Muscle layer of colon (tissue), 2 donors: Measurements from ENCODE around the gene SLC18A2.
"Not testable (repeated sequence)": the region's sequence is repeated elsewhere in the genome, so short reads cannot be mapped to it uniquely, and the experiment has no call there.

Experiments used
- H3K27ac ChIP-seq: one replicate; pipeline ENCODE4 v1.7.0; 2013; ENCODE audit warnings: low read depth, mild to moderate bottlenecking, low read length, moderate library complexity
- H3K27me3 ChIP-seq, 2 donors: one replicate each; pipeline ENCODE4 v1.7.0; 2013; ENCODE audit warnings: low read length in 2 of 2, mild to moderate bottlenecking in 2 of 2; ENCODE audit not compliant: insufficient read depth in 2 of 2, control insufficient read depth in 1 of 2
- H3K36me3 ChIP-seq: one replicate; pipeline ENCODE4 v1.7.0; 2013; ENCODE audit warnings: mild to moderate bottlenecking, low read length; ENCODE audit not compliant: insufficient read depth
- H3K4me1 ChIP-seq: one replicate; pipeline ENCODE4 v1.7.0; 2013; ENCODE audit warnings: mild to moderate bottlenecking, low read length; ENCODE audit not compliant: insufficient read depth
- H3K4me3 ChIP-seq, 2 donors: one replicate each; pipeline ENCODE4 v1.7.0; 2013; ENCODE audit warnings: low read length in 2 of 2, low read depth in 1 of 2, mild to moderate bottlenecking in 1 of 2, moderate library complexity in 1 of 2
- H3K9ac ChIP-seq: one replicate; pipeline ENCODE4 v1.7.0; 2013; ENCODE audit warnings: low read length
- H3K9me3 ChIP-seq: one replicate; pipeline ENCODE4 v1.7.0; 2013; ENCODE audit warnings: mild to moderate bottlenecking, low read length
- donor health status: abdominal sarcoma.
- donor health status: Adenocarcinoma of cecum.

The SLC18A2 gene

GRCh38 chr10:117298219-117298618 is 57.3 kb downstream of the SLC18A2 start:
- no peaks in the 10 kb centered on the region for H3K4me1 ChIP-seq
- H3K9me3 ChIP-seq, result no peaks in the 10 kb centered on the region
- no peaks in the 10 kb centered on the region for H3K27me3 ChIP-seq
- H3K36me3 ChIP-seq, result no peaks in the 10 kb centered on the region
- H3K27ac ChIP-seq, result no peak overlapping the region
- H3K9ac ChIP-seq, result no peak overlapping the region
- no peak overlapping the region for H3K4me3 ChIP-seq

GRCh38 chr10:117299435-117299834 is 58.5 kb downstream of the SLC18A2 start:
- Histone ChIP-seq H3K4me1 (no peaks in the 10 kb centered on the region), H3K27me3 (no peaks in the 10 kb centered on the region), H3K4me3 (no peak overlapping the region), H3K9ac (no peak overlapping the region), H3K36me3 (no peaks in the 10 kb centered on the region), H3K27ac (no peak overlapping the region), H3K9me3 (no peaks in the 10 kb centered on the region)

- no peak overlapping the region for H3K4me3 ChIP-seq
- no peak overlapping the region for H3K9ac ChIP-seq
- H3K27me3 ChIP-seq, result no peaks in the 10 kb centered on the region
- H3K27ac ChIP-seq, result no peak overlapping the region
- no peaks in the 10 kb centered on the region for H3K4me1 ChIP-seq
- H3K9me3 ChIP-seq, result no peaks in the 10 kb centered on the region
- no peaks in the 10 kb centered on the region for H3K36me3 ChIP-seq
Observed at GRCh38 chr10:117300671-117301070, 59.8 kb downstream of the SLC18A2 start.

- not testable (repeated sequence) for H3K27me3 ChIP-seq, H3K9ac ChIP-seq, H3K9me3 ChIP-seq, H3K27ac ChIP-seq, H3K4me1 ChIP-seq, H3K36me3 ChIP-seq, H3K4me3 ChIP-seq
Observed at GRCh38 chr10:117303451-117303850, 62.5 kb downstream of the SLC18A2 start.

- Histone ChIP-seq H3K4me3 (no peak overlapping the region), H3K9ac (no peak overlapping the region), H3K27ac (no peak overlapping the region), H3K27me3 (no peaks in the 10 kb centered on the region), H3K36me3 (no peaks in the 10 kb centered on the region), H3K4me1 (no peaks in the 10 kb centered on the region), H3K9me3 (no peaks in the 10 kb centered on the region)
Observed at GRCh38 chr10:117306674-117307073, 65.8 kb downstream of the SLC18A2 start.

GRCh38 chr10:117311261-117311660 is 70.3 kb downstream of the SLC18A2 start:
- Histone ChIP-seq H3K36me3 (no peaks in the 10 kb centered on the region), H3K27me3 (no peaks in the 10 kb centered on the region), H3K4me3 (no peak overlapping the region), H3K9ac (no peak overlapping the region), H3K9me3 (no peaks in the 10 kb centered on the region), H3K4me1 (no peaks in the 10 kb centered on the region), H3K27ac (no peak overlapping the region)

- Histone ChIP-seq H3K9me3 (no peaks in the 10 kb centered on the region), H3K9ac (no peak overlapping the region), H3K36me3 (no peaks in the 10 kb centered on the region), H3K27ac (no peak overlapping the region), H3K27me3 (no peaks in the 10 kb centered on the region), H3K4me3 (no peak overlapping the region), H3K4me1 (no peaks in the 10 kb centered on the region)
Observed at GRCh38 chr10:117312430-117312829, 71.5 kb downstream of the SLC18A2 start.

- Histone ChIP-seq H3K4me1 (no peaks in the 10 kb centered on the region), H3K36me3 (no peaks in the 10 kb centered on the region)
Observed at GRCh38 chr10:117313641-117314040, 72.7 kb downstream of the SLC18A2 start.

GRCh38 chr10:117316701-117317100 is 75.8 kb downstream of the SLC18A2 start:
- Histone ChIP-seq H3K27me3 (no peaks in the 10 kb centered on the region), H3K36me3 (no peaks in the 10 kb centered on the region), H3K9me3 (no peaks in the 10 kb centered on the region)

More at GRCh38 chr10:117313641-117314040, 72.7 kb downstream of the SLC18A2 start:
- H3K27ac ChIP-seq, result no peak overlapping the region
- H3K27me3 ChIP-seq, result no peaks in the 10 kb centered on the region
- H3K9me3 ChIP-seq, result no peaks in the 10 kb centered on the region
- no peak overlapping the region for H3K9ac ChIP-seq
- no peak overlapping the region for H3K4me3 ChIP-seq

GRCh38 chr10:117318909-117319308 is 78.0 kb downstream of the SLC18A2 start:
- Histone ChIP-seq H3K27ac (no peak overlapping the region), H3K4me3 (no peak overlapping the region), H3K4me1 (peaks cover 4% of the 10 kb centered on the region), H3K9me3 (no peaks in the 10 kb centered on the region), H3K36me3 (no peaks in the 10 kb centered on the region), H3K27me3 (no peaks in the 10 kb centered on the region), H3K9ac (no peak overlapping the region)

More at GRCh38 chr10:117316701-117317100, 75.8 kb downstream of the SLC18A2 start:
- Histone ChIP-seq H3K9ac (no peak overlapping the region), H3K27ac (no peak overlapping the region), H3K4me1 (no peaks in the 10 kb centered on the region), H3K4me3 (no peak overlapping the region)

- H3K9ac ChIP-seq, result no peak overlapping the region
- no peak overlapping the region for H3K4me3 ChIP-seq
- no peak overlapping the region for H3K27ac ChIP-seq
- H3K36me3 ChIP-seq, result no peaks in the 10 kb centered on the region
- no peaks in the 10 kb centered on the region for H3K27me3 ChIP-seq
- H3K9me3 ChIP-seq, result no peaks in the 10 kb centered on the region
- H3K4me1 ChIP-seq, result peaks cover 4% of the 10 kb centered on the region
Observed at GRCh38 chr10:117320050-117320665, 79.2 kb downstream of the SLC18A2 start.

GRCh38 chr10:117322260-117322659 is 81.3 kb downstream of the SLC18A2 start:
- H3K4me3 ChIP-seq, result no peak overlapping the region
- no peak overlapping the region for H3K9ac ChIP-seq
- H3K36me3 ChIP-seq, result no peaks in the 10 kb centered on the region
- H3K4me1 ChIP-seq, result peaks cover 4% of the 10 kb centered on the region
- H3K9me3 ChIP-seq, result no peaks in the 10 kb centered on the region
- H3K27ac ChIP-seq, result no peak overlapping the region
- H3K27me3 ChIP-seq, result no peaks in the 10 kb centered on the region
